ENCODE data around the gene TRIM44.

DNA sequence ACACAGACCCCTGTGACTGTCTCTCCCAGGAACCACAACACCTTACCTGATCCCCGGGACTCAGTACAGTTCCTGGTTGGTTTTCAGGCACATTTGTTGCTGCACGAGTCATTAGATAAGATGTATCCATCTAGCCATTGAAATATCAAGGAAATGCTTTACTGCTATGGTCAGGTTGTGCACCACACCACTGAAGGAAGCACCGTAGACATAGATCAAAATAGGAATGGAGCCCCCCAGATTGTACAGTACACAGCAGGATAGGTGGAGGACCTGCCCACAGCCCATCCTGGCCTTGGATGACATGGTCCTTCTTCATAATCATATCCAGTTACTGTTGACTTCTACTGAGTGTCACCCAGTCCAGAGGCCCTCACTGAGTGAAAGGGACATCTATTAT lies 195.3 kb downstream of the TRIM44 start:
- TF ChIP-seq, protein P1, sequence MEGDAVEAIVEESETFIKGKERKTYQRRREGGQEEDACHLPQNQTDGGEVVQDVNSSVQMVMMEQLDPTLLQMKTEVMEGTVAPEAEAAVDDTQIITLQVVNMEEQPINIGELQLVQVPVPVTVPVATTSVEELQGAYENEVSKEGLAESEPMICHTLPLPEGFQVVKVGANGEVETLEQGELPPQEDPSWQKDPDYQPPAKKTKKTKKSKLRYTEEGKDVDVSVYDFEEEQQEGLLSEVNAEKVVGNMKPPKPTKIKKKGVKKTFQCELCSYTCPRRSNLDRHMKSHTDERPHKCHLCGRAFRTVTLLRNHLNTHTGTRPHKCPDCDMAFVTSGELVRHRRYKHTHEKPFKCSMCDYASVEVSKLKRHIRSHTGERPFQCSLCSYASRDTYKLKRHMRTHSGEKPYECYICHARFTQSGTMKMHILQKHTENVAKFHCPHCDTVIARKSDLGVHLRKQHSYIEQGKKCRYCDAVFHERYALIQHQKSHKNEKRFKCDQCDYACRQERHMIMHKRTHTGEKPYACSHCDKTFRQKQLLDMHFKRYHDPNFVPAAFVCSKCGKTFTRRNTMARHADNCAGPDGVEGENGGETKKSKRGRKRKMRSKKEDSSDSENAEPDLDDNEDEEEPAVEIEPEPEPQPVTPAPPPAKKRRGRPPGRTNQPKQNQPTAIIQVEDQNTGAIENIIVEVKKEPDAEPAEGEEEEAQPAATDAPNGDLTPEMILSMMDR (conservative IDR thresholded peaks at IDR 0.05; ENCODE audit: low read length) = no peak
- no peak for TF ChIP-seq EZH2phosphoT487 (IDR thresholded peaks at IDR 0.05; ENCODE audit: borderline replicate concordance)

Data from Loucy (cell line).